Activated B cell treated with CpG ODN at 0.5 μM for 24 hours (primary cell): ENCODE results near the gene KRTAP23-1. TPM values are rescaled to one million over a fixed set of nuclear protein-coding genes. Genes with fewer than 3 reads are reported as not detected.

Experiments used
- ATAC-seq: fragments of 200-7000 bp; cut with Tn5 transposase; one replicate; pipeline ENCODE4 v1.10.0; 2021; ENCODE audit warnings: low read depth, mild to moderate bottlenecking, moderate library complexity
- CTCF ChIA-PET: fragments of 350-600 bp; sonication (Branson Sonifier 250); formaldehyde crosslinking; loops from one replicate; lab custom pipeline; 2021; ENCODE audit warnings: antibody characterized with exemption; lab: Charles Lee
- POLR2A ChIA-PET: fragments of 350-600 bp; sonication (Branson Sonifier 250); formaldehyde crosslinking; loops from one replicate; lab custom pipeline; 2021; ENCODE audit warnings: antibody characterized with exemption; lab: Charles Lee
- DNase-seq: peaks from one replicate; pipeline ENCODE4 v3.0.0; 2022
- H3K27ac Mint-ChIP-seq: one replicate; pipeline ENCODE4 v1.8.0; 2020; ENCODE audit warnings: mixed read lengths
- H3K27me3 Mint-ChIP-seq: one replicate; pipeline ENCODE4 v1.8.0; 2021; ENCODE audit warnings: mixed read lengths
- H3K36me3 Mint-ChIP-seq: one replicate; pipeline ENCODE4 v1.8.0; 2021; ENCODE audit warnings: low read depth, mixed read lengths
- H3K4me1 Mint-ChIP-seq: one replicate; pipeline ENCODE4 v1.8.0; 2021; ENCODE audit warnings: mixed read lengths
- H3K4me3 Mint-ChIP-seq: one replicate; pipeline ENCODE4 v1.8.0; 2020; ENCODE audit warnings: mild to moderate bottlenecking, mixed read lengths
- H3K9me3 Mint-ChIP-seq: one replicate; pipeline ENCODE4 v1.8.0; 2020; ENCODE audit warnings: mixed read lengths
- intact Hi-C: fragments of 100-400 bp; cut with micrococcal nuclease; formaldehyde crosslinking; loops from one replicate; pipeline ENCODE4 v1.15.1; 2024
- total RNA-seq: library from RNA; stranded (reverse); gene quantifications from 2 replicates; pipeline ENCODE4 v1.2.3, GENCODE V29; 2022
- TF ChIP-seq, protein P1 (sequence below): fragments of 200-600 bp; IDR thresholded peaks from one replicate; pipeline ENCODE4 v1.8.0; 2022; ENCODE audit warnings: antibody characterized with exemption, mild to moderate bottlenecking

KRTAP23-1 gene
- total RNA-seq, 1 donor from 2014 or later, result not detected

DNA sequence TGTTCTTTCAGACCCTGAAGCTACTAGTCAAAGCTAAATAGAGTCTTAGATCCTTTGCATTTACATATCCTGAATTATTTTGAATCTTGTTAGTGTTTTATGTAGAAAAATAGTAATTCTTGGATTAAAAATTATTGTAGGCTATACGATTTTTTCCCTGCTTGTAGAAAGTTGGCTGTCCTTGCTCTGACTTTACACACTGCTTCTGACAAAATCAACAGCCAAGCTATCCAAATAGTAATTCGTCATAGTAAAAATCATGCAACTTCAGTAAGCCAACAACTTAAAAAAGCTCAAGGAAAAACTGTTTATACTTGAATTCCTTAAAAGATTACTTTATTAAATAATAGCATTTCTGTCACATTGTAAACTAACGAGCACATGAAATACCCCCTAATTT, 7.5 kb upstream of the KRTAP23-1 start:
- DNase-seq (no peak), ATAC-seq (no peak)
- Mint-ChIP-seq H3K27ac (no peak overlapping the region), H3K27me3 (no peaks in the 10 kb centered on the region), H3K4me1 (no peaks in the 10 kb centered on the region), H3K4me3 (no peak overlapping the region), H3K9me3 (peaks cover 2% of the 10 kb centered on the region), H3K36me3 (no peaks in the 10 kb centered on the region)
- POLR2A ChIA-PET, result no interaction called here
- TF ChIP-seq, protein P1, sequence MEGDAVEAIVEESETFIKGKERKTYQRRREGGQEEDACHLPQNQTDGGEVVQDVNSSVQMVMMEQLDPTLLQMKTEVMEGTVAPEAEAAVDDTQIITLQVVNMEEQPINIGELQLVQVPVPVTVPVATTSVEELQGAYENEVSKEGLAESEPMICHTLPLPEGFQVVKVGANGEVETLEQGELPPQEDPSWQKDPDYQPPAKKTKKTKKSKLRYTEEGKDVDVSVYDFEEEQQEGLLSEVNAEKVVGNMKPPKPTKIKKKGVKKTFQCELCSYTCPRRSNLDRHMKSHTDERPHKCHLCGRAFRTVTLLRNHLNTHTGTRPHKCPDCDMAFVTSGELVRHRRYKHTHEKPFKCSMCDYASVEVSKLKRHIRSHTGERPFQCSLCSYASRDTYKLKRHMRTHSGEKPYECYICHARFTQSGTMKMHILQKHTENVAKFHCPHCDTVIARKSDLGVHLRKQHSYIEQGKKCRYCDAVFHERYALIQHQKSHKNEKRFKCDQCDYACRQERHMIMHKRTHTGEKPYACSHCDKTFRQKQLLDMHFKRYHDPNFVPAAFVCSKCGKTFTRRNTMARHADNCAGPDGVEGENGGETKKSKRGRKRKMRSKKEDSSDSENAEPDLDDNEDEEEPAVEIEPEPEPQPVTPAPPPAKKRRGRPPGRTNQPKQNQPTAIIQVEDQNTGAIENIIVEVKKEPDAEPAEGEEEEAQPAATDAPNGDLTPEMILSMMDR, result no peak
- intact Hi-C loops, result no loop called here
- CTCF ChIA-PET, result no interaction called here

DNA sequence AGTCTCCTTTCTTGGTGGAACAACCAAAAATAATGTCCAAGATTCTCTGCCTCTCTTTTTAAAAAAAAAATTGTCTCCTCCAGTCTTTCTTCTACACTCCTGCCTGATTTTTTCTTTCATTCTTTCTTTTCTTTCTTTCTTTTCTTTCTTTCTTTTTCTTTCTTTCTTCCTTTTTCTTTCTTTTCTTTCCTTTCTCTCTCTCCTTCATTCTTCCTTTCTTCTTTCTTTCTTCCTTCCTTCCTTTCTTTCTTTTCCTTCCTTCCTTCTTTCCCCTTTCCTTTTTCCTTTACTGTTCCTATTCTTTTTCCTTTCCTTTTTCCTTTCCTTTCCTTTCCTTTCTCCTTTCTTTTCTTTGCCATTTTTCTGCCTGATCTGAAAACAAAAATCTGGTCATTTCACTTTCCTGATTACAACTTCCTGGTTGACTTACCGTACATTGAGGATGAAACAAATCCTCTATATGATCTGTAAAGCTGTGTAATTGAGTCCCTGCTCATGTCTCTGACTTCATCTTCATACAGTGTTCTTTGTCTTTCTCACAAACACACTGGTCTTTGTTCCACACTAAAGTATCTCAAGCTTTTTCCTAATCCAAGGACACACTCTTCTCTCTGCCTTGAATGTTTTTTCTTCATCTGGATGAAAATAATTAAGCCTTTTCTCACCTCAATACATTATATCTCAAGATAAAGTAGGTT, 6.1 kb upstream of the KRTAP23-1 start:
- Mint-ChIP-seq H3K4me1 (no peaks in the 10 kb centered on the region), H3K4me3 (no peak overlapping the region), H3K27ac (no peak overlapping the region), H3K36me3 (no peaks in the 10 kb centered on the region), H3K9me3 (peaks cover 6% of the 10 kb centered on the region), H3K27me3 (no peaks in the 10 kb centered on the region)
- no peak for DNase-seq
- no peak for ATAC-seq
- intact Hi-C loops, result no loop called here
- ChIA-PET POLR2A (no interaction called here), CTCF (no interaction called here)
- TF ChIP-seq, protein P1, result no peak

DNA sequence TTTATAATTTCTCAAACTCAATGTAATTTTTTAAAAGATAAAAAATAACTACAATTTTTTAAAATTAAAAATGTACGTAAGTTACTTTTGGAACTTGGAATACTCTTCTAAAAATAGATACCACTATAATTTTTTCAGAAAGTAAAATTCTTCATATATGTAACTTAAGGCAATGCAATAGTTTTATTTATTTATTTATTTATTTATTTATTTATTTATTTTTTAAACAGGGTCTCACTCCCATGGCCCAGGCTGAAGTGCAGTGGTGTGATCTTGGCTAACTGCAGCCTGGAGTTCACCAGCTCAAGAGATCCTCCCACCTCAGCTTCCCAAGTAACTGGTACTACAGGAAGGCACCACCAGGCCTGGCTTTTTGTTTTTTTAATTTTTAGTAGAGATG, 3.1 kb upstream of the KRTAP23-1 start:
- ChIA-PET POLR2A (no interaction called here), CTCF (no interaction called here)
- TF ChIP-seq, protein P1, result no peak
- ATAC-seq (no peak), DNase-seq (no peak)
- Mint-ChIP-seq H3K36me3 (no peaks in the 10 kb centered on the region), H3K4me1 (no peaks in the 10 kb centered on the region), H3K4me3 (no peak overlapping the region), H3K9me3 (peaks cover 6% of the 10 kb centered on the region), H3K27ac (no peak overlapping the region), H3K27me3 (no peaks in the 10 kb centered on the region)
- intact Hi-C loops, result no loop called here

DNA sequence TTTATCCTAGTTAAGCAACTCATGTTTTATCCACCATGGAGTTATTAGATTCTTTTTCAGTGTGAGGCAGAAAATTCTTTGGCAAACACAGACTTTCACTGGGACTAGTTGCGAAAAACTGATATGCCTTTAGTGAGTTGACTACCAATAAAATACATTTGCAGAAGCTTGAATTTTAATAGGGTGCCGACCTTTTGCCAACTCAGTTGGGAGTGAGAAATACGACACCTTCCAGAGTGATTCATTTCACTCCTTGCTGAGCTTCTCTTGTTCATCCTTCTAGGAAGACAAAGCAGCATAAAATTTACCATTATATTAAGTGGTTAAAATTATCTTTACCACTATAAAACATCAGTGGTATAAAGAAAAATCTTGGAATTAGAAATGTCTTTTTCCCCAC, 1.2 kb upstream of the KRTAP23-1 start:
- DNase-seq (no peak), ATAC-seq (no peak)
- no peak overlapping the region for H3K27ac Mint-ChIP-seq
- H3K27me3 Mint-ChIP-seq, result no peaks in the 10 kb centered on the region
- ChIA-PET CTCF (no interaction called here), POLR2A (no interaction called here)
- no peak overlapping the region for H3K4me3 Mint-ChIP-seq
- TF ChIP-seq, protein P1, result no peak
- peaks cover 6% of the 10 kb centered on the region for H3K9me3 Mint-ChIP-seq
- intact Hi-C loops, result no loop called here
- no peaks in the 10 kb centered on the region for H3K4me1 Mint-ChIP-seq
- no peaks in the 10 kb centered on the region for H3K36me3 Mint-ChIP-seq

DNA sequence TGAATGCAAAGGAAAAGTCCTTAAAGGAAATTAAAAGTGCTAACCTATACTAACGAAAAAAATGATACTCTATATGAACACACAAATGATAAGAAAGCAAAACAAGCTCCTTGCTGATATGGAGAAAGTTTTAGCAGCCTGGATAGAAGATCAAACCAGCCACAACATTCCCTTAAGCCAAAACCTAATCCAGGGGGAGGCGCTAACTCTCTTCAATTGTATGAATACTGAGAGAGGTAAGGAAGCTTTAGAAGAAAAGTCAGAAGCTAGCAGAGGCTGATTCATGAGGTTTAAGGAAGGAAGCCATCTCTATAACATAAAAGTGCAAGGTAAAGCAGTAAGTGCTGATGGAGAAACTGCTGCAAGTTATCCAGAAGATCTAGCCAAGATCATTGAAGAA, 3.4 kb downstream of the KRTAP23-1 start:
- Mint-ChIP-seq H3K4me1 (no peaks in the 10 kb centered on the region), H3K4me3 (no peak overlapping the region)

More for the DNA sequence above, 3.4 kb downstream of the KRTAP23-1 start:
- TF ChIP-seq, protein P1, result no peak
- H3K36me3 Mint-ChIP-seq, result no peaks in the 10 kb centered on the region
- H3K27me3 Mint-ChIP-seq, result no peaks in the 10 kb centered on the region
- H3K9me3 Mint-ChIP-seq, result peaks cover 1% of the 10 kb centered on the region
- CTCF ChIA-PET, result no interaction called here
- H3K27ac Mint-ChIP-seq, result no peak overlapping the region
- no peak for DNase-seq
- intact Hi-C loops, result no loop called here
- no peak for ATAC-seq
- POLR2A ChIA-PET, result no interaction called here
